ENCODE results near the gene SENP8. TPM values are rescaled to one million over a fixed set of nuclear protein-coding genes. Genes with fewer than 3 reads are reported as not detected.

Gene SENP8
- total RNA-seq, 6 experiments from 2014 or later, result 3.4 to 4.8 (median 3.8) TPM

DNA sequence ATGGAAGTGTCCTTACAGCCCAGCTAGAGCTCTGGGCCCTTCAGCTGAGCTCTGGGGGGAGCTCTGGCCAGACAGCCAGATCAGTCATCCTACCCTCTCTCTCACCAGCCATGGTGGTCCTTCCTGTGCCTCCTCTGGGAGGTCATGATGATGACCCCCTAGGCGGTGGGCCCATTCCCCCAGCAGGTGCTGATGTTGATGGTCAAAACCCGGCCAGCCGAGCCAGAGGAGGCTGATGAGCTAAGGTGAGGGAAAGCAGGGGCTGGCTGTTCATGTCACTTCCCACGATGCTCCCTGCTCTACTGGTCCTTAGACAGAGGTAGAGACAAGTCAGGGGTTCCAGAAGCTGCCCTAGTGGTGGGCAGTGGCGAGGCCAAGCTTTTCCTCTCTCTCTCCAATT, 44.4 kb downstream of the SENP8 start:
- Mint-ChIP-seq H3K9me3 (no peaks in the 10 kb centered on the region), H3K4me1 (ENCODE audit: low read depth) (no peaks in the 10 kb centered on the region), H3K36me3 (ENCODE audit: low read depth) (no peaks in the 10 kb centered on the region), H3K4me3 (no peak overlapping the region), H3K27ac (no peak overlapping the region), H3K27me3 (ENCODE audit: insufficient read depth) (peaks cover 20% of the 10 kb centered on the region)
- no peak for DNase-seq
- TF ChIP-seq, protein P1, sequence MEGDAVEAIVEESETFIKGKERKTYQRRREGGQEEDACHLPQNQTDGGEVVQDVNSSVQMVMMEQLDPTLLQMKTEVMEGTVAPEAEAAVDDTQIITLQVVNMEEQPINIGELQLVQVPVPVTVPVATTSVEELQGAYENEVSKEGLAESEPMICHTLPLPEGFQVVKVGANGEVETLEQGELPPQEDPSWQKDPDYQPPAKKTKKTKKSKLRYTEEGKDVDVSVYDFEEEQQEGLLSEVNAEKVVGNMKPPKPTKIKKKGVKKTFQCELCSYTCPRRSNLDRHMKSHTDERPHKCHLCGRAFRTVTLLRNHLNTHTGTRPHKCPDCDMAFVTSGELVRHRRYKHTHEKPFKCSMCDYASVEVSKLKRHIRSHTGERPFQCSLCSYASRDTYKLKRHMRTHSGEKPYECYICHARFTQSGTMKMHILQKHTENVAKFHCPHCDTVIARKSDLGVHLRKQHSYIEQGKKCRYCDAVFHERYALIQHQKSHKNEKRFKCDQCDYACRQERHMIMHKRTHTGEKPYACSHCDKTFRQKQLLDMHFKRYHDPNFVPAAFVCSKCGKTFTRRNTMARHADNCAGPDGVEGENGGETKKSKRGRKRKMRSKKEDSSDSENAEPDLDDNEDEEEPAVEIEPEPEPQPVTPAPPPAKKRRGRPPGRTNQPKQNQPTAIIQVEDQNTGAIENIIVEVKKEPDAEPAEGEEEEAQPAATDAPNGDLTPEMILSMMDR (IDR thresholded peaks at IDR 0.05), result no peak

DNA sequence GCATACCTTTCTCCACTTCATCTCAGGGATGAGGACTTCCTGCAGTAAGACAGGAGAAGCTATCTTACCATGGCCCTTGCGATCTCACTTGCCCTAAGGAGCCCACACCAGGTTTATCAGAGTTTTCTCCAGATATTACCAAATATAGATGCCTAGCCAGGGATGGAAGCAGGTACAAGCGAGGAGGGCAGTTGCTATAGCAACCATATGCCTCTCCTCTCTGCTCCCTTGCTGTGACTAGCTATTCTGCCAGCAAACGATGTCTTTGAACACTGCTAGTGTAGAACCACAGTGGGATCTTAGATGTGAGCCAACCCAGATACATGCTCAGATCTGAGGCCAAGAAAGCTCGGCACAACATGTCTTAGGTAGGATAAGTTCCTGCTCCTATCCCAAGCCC, 45.5 kb downstream of the SENP8 start:
- DNase-seq, result no peak
- H3K27me3 Mint-ChIP-seq (ENCODE audit: insufficient read depth), result peaks cover 26% of the 10 kb centered on the region
- peaks cover 7% of the 10 kb centered on the region for H3K4me1 Mint-ChIP-seq (ENCODE audit: low read depth)
- H3K4me3 Mint-ChIP-seq, result no peak overlapping the region
- H3K36me3 Mint-ChIP-seq (ENCODE audit: low read depth), result no peaks in the 10 kb centered on the region
- H3K9me3 Mint-ChIP-seq, result no peaks in the 10 kb centered on the region
- TF ChIP-seq, protein P1 (IDR thresholded peaks at IDR 0.05), result no peak
- H3K27ac Mint-ChIP-seq, result no peak overlapping the region

DNA sequence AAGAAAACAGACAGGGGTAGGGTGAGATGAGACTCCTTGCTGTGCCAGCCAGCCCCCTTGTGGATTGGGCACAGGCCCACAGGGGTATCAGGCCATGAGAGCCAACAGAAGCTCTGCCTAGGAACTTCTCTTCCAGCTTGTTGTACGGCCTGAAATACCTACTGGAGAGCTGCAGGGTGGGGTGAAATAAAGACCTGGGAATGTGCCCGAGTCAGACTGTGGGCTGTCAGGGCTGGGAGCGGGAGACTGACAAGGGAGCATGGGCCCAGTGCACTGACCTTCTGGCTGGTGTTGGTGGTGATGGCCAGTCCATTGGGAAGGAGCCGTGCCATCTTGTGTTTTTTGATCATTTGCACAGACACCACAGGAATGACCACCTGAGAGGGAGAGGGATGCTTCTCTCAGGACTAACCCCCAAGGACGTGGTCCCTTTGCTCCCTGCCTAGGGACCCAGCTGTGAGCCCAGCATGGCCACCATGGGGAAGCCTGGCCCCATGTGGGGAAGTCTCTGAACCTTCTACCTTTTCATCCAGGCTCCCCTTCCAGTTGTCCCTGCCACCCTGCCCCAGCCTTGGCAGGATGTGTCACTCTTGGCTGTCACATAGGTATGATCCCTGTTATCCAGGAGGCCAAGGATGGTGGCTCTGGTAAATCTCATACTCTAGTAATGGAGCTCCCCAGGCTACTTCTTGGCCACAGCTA, 48.7 kb downstream of the SENP8 start:
- no peaks in the 10 kb centered on the region for H3K9me3 Mint-ChIP-seq
- TF ChIP-seq, protein P1 (IDR thresholded peaks at IDR 0.05), result no peak
- peaks cover 34% of the 10 kb centered on the region for H3K27me3 Mint-ChIP-seq (ENCODE audit: insufficient read depth)
- no peak overlapping the region for H3K27ac Mint-ChIP-seq
- no peak overlapping the region for H3K4me3 Mint-ChIP-seq
- no peak for DNase-seq
- peaks cover 7% of the 10 kb centered on the region for H3K4me1 Mint-ChIP-seq (ENCODE audit: low read depth)
- no peaks in the 10 kb centered on the region for H3K36me3 Mint-ChIP-seq (ENCODE audit: low read depth)

DNA sequence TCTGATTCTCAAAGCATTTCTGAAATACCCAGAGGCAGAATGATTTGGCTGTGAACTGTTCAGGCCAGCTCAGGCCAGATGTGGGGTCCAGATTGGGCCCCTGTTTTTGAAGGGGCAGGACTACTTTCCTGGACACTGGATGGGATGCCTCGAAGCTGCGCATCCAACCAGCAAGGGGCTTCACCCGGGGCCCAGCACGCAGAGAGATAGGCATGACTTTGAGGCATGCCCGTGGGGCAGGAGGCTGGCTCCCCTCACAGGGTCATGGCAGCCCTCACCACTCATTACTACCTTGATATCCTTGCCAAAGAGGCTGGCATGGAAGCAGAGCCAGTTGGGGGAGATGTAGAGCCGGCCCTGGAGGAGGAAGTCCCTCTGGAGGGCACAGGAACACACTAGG, 49.2 kb downstream of the SENP8 start:
- no peak overlapping the region for H3K27ac Mint-ChIP-seq
- H3K4me1 Mint-ChIP-seq (ENCODE audit: low read depth), result peaks cover 7% of the 10 kb centered on the region

DNA sequence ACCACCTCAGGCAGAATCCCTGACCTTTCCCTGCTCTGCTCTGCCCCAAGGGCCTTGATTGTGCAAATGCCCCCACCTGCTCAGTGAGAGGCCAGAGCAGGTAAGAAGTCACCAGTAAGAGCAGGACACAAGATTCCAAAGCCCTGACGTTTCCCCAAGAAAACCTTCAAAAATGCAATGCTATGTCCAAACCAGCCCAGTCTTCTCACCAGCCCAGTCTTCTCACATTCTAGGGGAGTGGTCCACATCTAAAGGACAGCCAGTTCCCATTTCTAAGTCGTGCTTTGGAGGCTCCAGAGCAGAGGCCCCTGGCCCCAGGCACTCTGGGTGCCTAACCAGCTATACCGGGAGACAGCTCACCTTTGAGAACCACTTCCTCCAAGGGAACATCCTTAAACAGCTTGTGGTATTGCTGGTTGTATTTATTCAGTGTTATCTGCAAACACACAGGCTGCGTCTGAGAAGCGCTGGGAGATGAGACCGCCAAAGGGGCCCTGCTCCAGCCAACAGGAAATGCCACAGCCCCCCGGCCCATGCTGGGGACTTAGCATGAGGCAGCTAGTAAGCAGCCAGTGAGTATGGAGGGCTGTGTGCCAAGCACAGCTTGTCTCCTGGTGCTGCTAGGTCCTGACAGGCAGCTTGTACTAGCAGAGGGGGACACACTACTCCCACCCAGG, 50.1 kb downstream of the SENP8 start:
- peaks cover 7% of the 10 kb centered on the region for H3K4me1 Mint-ChIP-seq (ENCODE audit: low read depth)

More for the DNA sequence above, 49.2 kb downstream of the SENP8 start:
- TF ChIP-seq, protein P1 (IDR thresholded peaks at IDR 0.05), result no peak
- Mint-ChIP-seq H3K4me3 (no peak overlapping the region), H3K36me3 (ENCODE audit: low read depth) (no peaks in the 10 kb centered on the region), H3K9me3 (no peaks in the 10 kb centered on the region), H3K27me3 (ENCODE audit: insufficient read depth) (peaks cover 37% of the 10 kb centered on the region)
- DNase-seq, result no peak

More for the DNA sequence above, 50.1 kb downstream of the SENP8 start:
- Mint-ChIP-seq H3K9me3 (no peaks in the 10 kb centered on the region), H3K36me3 (ENCODE audit: low read depth) (no peaks in the 10 kb centered on the region), H3K4me3 (no peak overlapping the region), H3K27ac (no peak overlapping the region), H3K27me3 (ENCODE audit: insufficient read depth) (peaks cover 35% of the 10 kb centered on the region)
- no peak for DNase-seq
- TF ChIP-seq, protein P1 (IDR thresholded peaks at IDR 0.05), result no peak

Measured in HFFc6 (cell line).